Thyroid gland (tissue), 4 donors: Measurements from ENCODE around the gene IL26.

Experiments
- CTCF ChIP-seq, 6 experiments: fragments of 200-600 bp in 3 of 6; fragments of 450-650 bp in 3 of 6; sonication (generic) in 3 of 6; IDR thresholded peaks; one replicate each; pipeline ENCODE4 v1.5.1; 2016 to 2019; ENCODE audit warnings: antibody characterized with exemption in 6 of 6, mild to moderate bottlenecking in 2 of 6, inconsistent platforms in 1 of 6, moderate library complexity in 1 of 6
- POLR2A ChIP-seq, 2 donors: fragments of 450-650 bp; IDR thresholded peaks; one replicate each; pipeline ENCODE4 v1.6.1; 2017; ENCODE audit warnings: antibody characterized with exemption in 2 of 2, mild to moderate bottlenecking in 2 of 2, moderate library complexity in 1 of 2

DNA sequence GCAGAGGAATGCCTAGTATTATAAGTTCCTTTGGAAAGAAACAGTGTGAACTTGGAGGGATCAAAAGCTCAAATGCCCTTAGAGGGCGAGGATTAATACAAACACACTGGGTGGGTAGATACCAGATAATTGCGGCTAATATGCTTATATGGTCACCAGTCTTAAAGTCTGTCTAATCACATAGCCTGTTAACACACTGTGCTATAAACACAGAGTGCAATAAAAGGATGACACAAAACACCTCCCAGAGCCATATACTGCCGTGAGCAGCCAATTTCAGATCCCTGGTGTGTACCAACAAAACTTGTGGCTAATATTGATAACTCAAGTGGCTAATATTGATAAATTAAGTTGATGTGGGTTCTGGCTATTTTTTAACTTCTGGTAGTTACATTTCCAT lies 1.7 kb upstream of the IL26 start:
- TF ChIP-seq CTCF (IDR thresholded peaks at IDR 0.05) = no peak
- no peak for TF ChIP-seq POLR2A (IDR thresholded peaks at IDR 0.05)
